OCI-LY7 (cell line): ENCODE results near the gene ANKS6.

Experiments used
- EZH2phosphoT487 ChIP-seq: fragments of 200-600 bp; sonication (generic); IDR thresholded peaks from 2 replicates; pipeline ENCODE4 v1.6.1; 2018; ENCODE audit warnings: low read depth, borderline replicate concordance, mild to moderate bottlenecking, mixed run types, antibody characterized with exemption, low read length, moderate library complexity, mixed read lengths
- TF ChIP-seq, protein P1 (sequence below): fragments of 200-600 bp; sonication (generic); conservative IDR thresholded peaks from 2 replicates; pipeline ENCODE4 v1.5.1; 2014; ENCODE audit warnings: mild to moderate bottlenecking, antibody characterized with exemption, low read length, moderate library complexity, mixed read lengths

DNA sequence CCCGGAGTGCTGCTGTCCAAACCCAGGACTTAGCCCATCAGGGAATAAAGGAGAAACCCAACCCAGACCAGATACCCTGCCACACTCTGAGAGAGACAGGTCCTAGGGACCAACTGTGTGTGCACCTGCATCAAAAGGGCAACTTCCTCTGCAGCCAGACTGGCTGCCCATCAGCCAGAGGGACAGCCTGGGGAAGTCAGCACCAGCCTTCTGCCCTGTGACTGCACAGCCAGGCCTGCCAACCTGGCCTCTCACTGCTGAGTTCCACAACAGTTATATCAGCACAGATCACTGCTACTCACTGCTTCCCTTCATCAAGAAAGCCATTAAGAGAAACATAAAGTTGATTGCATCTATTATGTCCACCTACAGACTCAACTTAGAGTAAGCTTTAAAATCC lies 105.7 kb downstream of the ANKS6 start:
- TF ChIP-seq, protein P1, sequence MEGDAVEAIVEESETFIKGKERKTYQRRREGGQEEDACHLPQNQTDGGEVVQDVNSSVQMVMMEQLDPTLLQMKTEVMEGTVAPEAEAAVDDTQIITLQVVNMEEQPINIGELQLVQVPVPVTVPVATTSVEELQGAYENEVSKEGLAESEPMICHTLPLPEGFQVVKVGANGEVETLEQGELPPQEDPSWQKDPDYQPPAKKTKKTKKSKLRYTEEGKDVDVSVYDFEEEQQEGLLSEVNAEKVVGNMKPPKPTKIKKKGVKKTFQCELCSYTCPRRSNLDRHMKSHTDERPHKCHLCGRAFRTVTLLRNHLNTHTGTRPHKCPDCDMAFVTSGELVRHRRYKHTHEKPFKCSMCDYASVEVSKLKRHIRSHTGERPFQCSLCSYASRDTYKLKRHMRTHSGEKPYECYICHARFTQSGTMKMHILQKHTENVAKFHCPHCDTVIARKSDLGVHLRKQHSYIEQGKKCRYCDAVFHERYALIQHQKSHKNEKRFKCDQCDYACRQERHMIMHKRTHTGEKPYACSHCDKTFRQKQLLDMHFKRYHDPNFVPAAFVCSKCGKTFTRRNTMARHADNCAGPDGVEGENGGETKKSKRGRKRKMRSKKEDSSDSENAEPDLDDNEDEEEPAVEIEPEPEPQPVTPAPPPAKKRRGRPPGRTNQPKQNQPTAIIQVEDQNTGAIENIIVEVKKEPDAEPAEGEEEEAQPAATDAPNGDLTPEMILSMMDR: no peak
- no peak for TF ChIP-seq EZH2phosphoT487
